Breast epithelium (tissue), 4 donors: Measurements from ENCODE around the gene MVP. TPM values are rescaled to one million over a fixed set of nuclear protein-coding genes. Genes with fewer than 3 reads are reported as not detected.
"Not testable (repeated sequence)": the region's sequence is repeated elsewhere in the genome, so short reads cannot be mapped to it uniquely, and the experiment has no call there.

Experiments
- DNase-seq, 2 donors: peaks; one replicate each; pipeline ENCODE4 v3.0.0-alpha.2; 2019; ENCODE audit warnings: low spot score in 2 of 2
- H3K27ac ChIP-seq, 2 donors: fragments of 200-600 bp; sonication (generic) in 1 of 2; one replicate each; pipeline ENCODE4 v1.5.1; 2016 to 2019; ENCODE audit warnings: mild to moderate bottlenecking in 1 of 2
- H3K27me3 ChIP-seq, 2 donors: fragments of 200-600 bp; sonication (generic) in 1 of 2; one replicate each; pipeline versions ENCODE4 v1.5.1 to v1.6.0; 2017 to 2019; ENCODE audit warnings: control low read depth in 1 of 2, mild to moderate bottlenecking in 1 of 2
- H3K36me3 ChIP-seq: fragments of 200-600 bp; one replicate; pipeline ENCODE4 v1.5.1; 2019
- H3K4me1 ChIP-seq, 2 donors: fragments of 200-600 bp; sonication (generic); one replicate each; pipeline ENCODE4 v1.5.1; 2016 to 2019; ENCODE audit warnings: control low read depth in 1 of 2
- H3K4me3 ChIP-seq, 3 donors: fragments of 200-600 bp; sonication (generic); 1 replicate in 2 of 3; 2 replicates in 1 of 3; pipeline ENCODE4 v1.5.1; 2016 to 2019; ENCODE audit warnings: mild to moderate bottlenecking in 3 of 3, moderate library complexity in 2 of 3
- H3K9me3 ChIP-seq, 2 donors: fragments of 200-600 bp; sonication (generic) in 1 of 2; one replicate each; pipeline ENCODE4 v1.5.1; 2016 to 2019; ENCODE audit warnings: control low read depth in 1 of 2
- POLR2A ChIP-seq: fragments of 450-650 bp; IDR thresholded peaks from one replicate; pipeline ENCODE4 v1.6.1; 2016; ENCODE audit warnings: antibody characterized with exemption, mild to moderate bottlenecking, moderate library complexity
- POLR2AphosphoS5 ChIP-seq, 3 donors: sonication (generic); formaldehyde crosslinking; IDR thresholded peaks; one replicate each; pipeline ENCODE4 v1.6.1; 2017; ENCODE audit warnings: antibody characterized with exemption in 3 of 3
- intact Hi-C: fragments of 100-400 bp; cut with DNase I; formaldehyde crosslinking; loops from one replicate; pipeline ENCODE4 v1.15.1; 2023; ENCODE audit warnings: low total_unique reads
- total RNA-seq, 3 donors: library from RNA; depleted of rRNA; stranded (reverse); fragments of >200 nt; gene quantifications; one replicate each; pipeline ENCODE4 v1.1.0, GENCODE V29; 2016
- TF ChIP-seq, protein P1 (sequence below), 3 donors: fragments of 450-650 bp; IDR thresholded peaks; one replicate each; pipeline ENCODE4 v1.5.1; 2016 to 2017; ENCODE audit warnings: antibody characterized with exemption in 3 of 3, mild to moderate bottlenecking in 3 of 3, moderate library complexity in 3 of 3

Gene MVP
- total RNA-seq, 3 donors from 2014 or later: 78.1 to 132 (median 99.7) TPM

- DNase-seq: peak; percentile 98 to 100
- H3K27ac ChIP-seq: peak within 1 kb of the TSS; percentile 86 to 90
- peaks cover 0 to 12% of the 10 kb centered on the region in 2 donors for H3K4me1 ChIP-seq
- H3K27me3 ChIP-seq: no peaks in the 10 kb centered on the region
- TF ChIP-seq POLR2A (peak; percentile 64), POLR2AphosphoS5 (IDR thresholded peaks at IDR 0.05) (peak; percentile 81 to 91 (median 90))
- TF ChIP-seq, protein P1, sequence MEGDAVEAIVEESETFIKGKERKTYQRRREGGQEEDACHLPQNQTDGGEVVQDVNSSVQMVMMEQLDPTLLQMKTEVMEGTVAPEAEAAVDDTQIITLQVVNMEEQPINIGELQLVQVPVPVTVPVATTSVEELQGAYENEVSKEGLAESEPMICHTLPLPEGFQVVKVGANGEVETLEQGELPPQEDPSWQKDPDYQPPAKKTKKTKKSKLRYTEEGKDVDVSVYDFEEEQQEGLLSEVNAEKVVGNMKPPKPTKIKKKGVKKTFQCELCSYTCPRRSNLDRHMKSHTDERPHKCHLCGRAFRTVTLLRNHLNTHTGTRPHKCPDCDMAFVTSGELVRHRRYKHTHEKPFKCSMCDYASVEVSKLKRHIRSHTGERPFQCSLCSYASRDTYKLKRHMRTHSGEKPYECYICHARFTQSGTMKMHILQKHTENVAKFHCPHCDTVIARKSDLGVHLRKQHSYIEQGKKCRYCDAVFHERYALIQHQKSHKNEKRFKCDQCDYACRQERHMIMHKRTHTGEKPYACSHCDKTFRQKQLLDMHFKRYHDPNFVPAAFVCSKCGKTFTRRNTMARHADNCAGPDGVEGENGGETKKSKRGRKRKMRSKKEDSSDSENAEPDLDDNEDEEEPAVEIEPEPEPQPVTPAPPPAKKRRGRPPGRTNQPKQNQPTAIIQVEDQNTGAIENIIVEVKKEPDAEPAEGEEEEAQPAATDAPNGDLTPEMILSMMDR (IDR thresholded peaks at IDR 0.05): peak; percentile 62 to 88 (median 79)
- H3K36me3 ChIP-seq: no peaks in the 10 kb centered on the region
- peak within 1 kb of the TSS; percentile 72 to 96 (median 78) for H3K4me3 ChIP-seq
- H3K9me3 ChIP-seq: no peaks in the 10 kb centered on the region
- intact Hi-C loops: no loop called here
Observed at GRCh38 chr16:29790183-29790948, 29.9 kb upstream of the MVP start, which contains the start of gene KIF22. Gene KIF22 (plus strand): TSS chr16:29790751. CDS start chr16:29790760, 9 bp downstream.

DNA sequence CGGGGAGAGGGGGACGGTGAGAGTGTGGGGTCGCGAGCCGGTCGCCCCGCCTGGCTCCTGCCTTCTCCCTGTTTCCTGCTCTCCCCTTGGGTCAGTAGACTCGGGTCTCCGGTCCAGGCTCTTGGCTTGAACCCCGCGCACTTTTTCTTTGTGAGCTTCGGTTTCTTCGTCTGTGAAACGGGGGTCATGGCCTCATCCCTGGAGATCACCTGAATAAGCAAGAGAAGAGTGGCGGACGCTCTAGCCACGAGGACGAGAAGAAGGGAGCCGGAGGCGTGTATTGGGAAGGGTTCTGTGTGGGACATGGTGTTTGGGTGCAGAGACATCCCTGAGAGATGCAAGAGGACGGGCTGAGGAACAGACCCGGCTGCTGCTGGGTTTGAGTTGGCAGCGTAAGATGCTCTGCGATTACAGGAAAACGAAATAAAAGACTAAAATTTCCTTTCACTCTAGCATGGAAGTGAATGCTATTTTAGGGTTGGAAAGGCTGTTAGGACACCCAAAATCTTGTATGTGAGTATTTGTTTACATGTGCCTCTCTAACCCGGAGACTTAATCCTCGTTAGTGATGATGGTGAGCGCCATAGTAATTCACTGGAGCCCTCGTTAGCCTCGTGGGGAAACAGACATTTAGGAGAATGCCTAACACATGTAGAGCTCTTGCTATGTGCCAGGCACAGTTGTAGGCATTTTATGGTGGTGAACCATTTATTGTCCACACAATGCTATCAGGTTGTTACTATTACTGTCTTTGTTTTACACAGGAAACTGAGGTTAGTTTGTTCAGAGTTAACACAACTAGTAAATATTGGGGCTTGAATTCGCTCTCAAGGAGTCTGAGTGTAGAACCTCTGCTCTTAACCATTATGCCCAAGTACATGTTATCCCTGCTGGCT is 29.1 kb upstream of the MVP start:
- no peak for TF ChIP-seq POLR2A
- TF ChIP-seq, protein P1 (IDR thresholded peaks at IDR 0.05): no peak
- Histone ChIP-seq H3K4me3 (peak overlapping the region; percentile 72 to 96 (median 78)), H3K4me1 (peaks cover 0 to 12% of the 10 kb centered on the region in 2 donors), H3K36me3 (no peaks in the 10 kb centered on the region), H3K27ac (peak overlapping the region; percentile 55 to 86), H3K9me3 (no peaks in the 10 kb centered on the region), H3K27me3 (no peaks in the 10 kb centered on the region)
- intact Hi-C loops: no loop called here
- DNase-seq: no peak

DNA sequence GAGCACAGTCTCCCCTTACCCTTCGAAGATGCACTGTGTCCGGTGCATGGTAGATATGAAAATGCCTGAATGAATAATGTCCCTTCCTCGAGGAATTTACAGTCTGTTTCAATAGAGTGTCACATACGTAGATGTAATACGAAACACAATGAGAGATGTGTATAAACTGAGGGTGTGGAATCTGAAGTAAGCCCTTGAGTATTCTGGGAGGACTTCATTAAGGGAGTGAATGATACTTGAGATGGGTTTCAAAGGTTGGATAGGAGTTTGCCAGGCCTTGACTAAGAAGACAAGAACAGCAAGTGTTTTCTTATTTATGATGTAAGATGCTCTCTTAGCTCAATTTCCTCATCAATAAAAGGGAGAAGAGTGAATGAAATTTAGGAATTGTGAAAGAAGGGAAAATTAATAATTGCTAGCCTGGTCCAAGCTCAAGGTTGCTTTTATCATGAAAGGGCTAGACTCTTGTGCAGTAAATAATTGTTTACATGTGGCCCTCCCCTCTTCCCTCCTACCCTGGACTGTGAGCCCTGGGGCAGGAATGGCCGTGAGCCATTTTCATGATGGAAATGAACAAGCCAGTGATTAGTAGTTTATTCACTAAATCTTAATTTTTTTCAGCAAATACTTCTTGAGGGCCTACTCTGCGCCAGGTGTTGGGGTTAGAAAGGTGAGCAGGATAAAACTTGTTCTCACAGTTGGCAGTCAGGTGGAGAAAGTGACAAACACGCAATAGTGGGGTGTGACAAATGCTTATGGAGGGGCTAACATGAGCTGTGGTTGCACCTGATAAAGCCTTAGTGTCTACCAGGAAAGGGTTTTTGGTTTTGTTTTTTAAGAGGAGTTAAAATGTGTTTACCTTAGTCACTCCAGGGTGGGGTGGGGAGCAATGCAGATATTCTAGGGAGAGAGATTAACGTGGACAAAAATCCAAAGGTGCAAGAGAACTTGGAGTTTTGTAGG is 28.1 kb upstream of the MVP start:
- Histone ChIP-seq H3K4me1 (peaks cover 0 to 12% of the 10 kb centered on the region in 2 donors), H3K4me3 (peak overlapping the region in 2 of 3 donors; percentile 72 to 96), H3K27me3 (no peaks in the 10 kb centered on the region), H3K27ac (no peak overlapping the region), H3K36me3 (no peaks in the 10 kb centered on the region), H3K9me3 (no peaks in the 10 kb centered on the region)
- DNase-seq: no peak
- TF ChIP-seq, protein P1 (IDR thresholded peaks at IDR 0.05): no peak
- no peak for TF ChIP-seq POLR2A
- TF ChIP-seq POLR2AphosphoS5 (IDR thresholded peaks at IDR 0.05): no peak
- intact Hi-C loops: no loop called here

GRCh38 chr16:29793153-29793552 is 27.1 kb upstream of the MVP start:
- intact Hi-C loops, H3K36me3 ChIP-seq, DNase-seq, H3K4me3 ChIP-seq, H3K9me3 ChIP-seq, H3K27ac ChIP-seq, H3K27me3 ChIP-seq: not testable (repeated sequence)
- H3K4me1 ChIP-seq: peaks cover 0 to 12% of the 10 kb centered on the region in 2 donors

DNA sequence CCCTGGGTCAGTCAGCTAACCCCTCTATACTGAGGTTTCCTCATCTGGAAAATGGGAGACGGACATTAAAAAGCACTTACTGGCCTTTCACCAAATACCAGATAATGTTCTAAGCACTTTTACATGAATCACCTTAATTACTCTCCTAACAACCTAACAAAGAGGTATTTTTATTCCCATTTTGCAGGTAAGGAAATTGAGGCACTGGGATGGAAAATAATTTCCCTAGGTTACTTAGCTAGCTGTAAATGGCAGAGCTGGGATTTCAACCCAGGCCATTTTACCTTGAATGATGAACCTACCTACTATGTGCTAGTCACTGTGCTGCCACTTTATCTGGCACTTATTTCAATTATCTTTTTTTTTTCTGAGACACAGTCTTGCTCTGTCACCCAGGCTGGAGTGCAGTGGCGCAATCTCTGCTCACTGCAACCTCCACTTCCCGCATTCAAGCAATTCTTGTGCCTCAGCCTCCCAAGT is 26.0 kb upstream of the MVP start:
- intact Hi-C loops: no loop called here
- no peak for DNase-seq
- H3K27ac ChIP-seq: no peak overlapping the region
- H3K4me3 ChIP-seq: no peak overlapping the region
- H3K27me3 ChIP-seq: no peaks in the 10 kb centered on the region
- no peaks in the 10 kb centered on the region for H3K9me3 ChIP-seq
- TF ChIP-seq POLR2A: no peak
- TF ChIP-seq, protein P1 (IDR thresholded peaks at IDR 0.05): no peak
- TF ChIP-seq POLR2AphosphoS5 (IDR thresholded peaks at IDR 0.05): no peak
- peaks cover 0 to 12% of the 10 kb centered on the region in 2 donors for H3K4me1 ChIP-seq
- no peaks in the 10 kb centered on the region for H3K36me3 ChIP-seq
